ENCODE measurements around the gene SREBF2. TPM values are rescaled to one million over a fixed set of nuclear protein-coding genes. Genes with fewer than 3 reads are reported as not detected.

SREBF2 gene
- total and polyA plus RNA-seq, 2 donors (not counting 3 experiments of a cell fraction or from before 2014, with no cell fraction given), result 101 to 136 TPM

- no peak overlapping the region for H3K4me3 ChIP-seq (replicated peaks in 1 of 3; ENCODE audit: insufficient read depth in 1 of 3, low read depth in 1 of 3, low read length in 3 of 3)
- BruUV-seq (replicated peaks), result no TSS peak
- H3K27ac ChIP-seq (ENCODE audit: insufficient read depth, low read depth, low read length), result no peak overlapping the region
- no peak for FAIRE-seq
- H3K9ac ChIP-seq (replicated peaks; ENCODE audit: extremely low read depth, insufficient read depth, low read length), result no peak overlapping the region
- no peaks in the 10 kb centered on the region for H3K9me3 ChIP-seq (replicated peaks; ENCODE audit: control insufficient read depth, insufficient read depth, low read length)
- intact Hi-C loops (cut with micrococcal nuclease) (no loop called here), dilution Hi-C loops (cut with MboI; ENCODE audit: extremely low pct_ligation_motif_present, low sequenced_read_pairs) (no loop called here)
- H3K27me3 ChIP-seq (ENCODE audit: control insufficient read depth in 2 of 2, insufficient read depth in 2 of 2, low read length in 2 of 2), result no peaks in the 10 kb centered on the region
- peaks cover 3% of the 10 kb centered on the region for H4K20me1 ChIP-seq (replicated peaks; ENCODE audit: control insufficient read depth, extremely low read depth, insufficient read depth, low read length)
- peaks cover 7% of the 10 kb centered on the region for H3K4me1 ChIP-seq (ENCODE audit: control insufficient read depth, extremely low read depth, insufficient read depth, low read length)
- peaks cover 3 to 11% of the 10 kb centered on the region in 2 experiments for H3K36me3 ChIP-seq (ENCODE audit: control insufficient read depth in 2 of 2, extremely low read depth in 1 of 2, insufficient read depth in 2 of 2, low read length in 2 of 2)
- no peak overlapping the region for H2AFZ ChIP-seq (ENCODE audit: low read depth, low read length)
- H3K4me2 ChIP-seq (ENCODE audit: insufficient read depth, low read length), result no peak overlapping the region
- POLR2A ChIA-PET, result no interaction called here
- peaks cover 92% of the 10 kb centered on the region for H3K79me2 ChIP-seq (ENCODE audit: control insufficient read depth, insufficient read depth, low read length)
- no peak for DNase-seq (ENCODE audit: low read depth, low spot score)
- CTCF ChIA-PET, result interaction anchor here (0.9 to 3.1 kb wide), 3 partner anchors 16 to 100 kb away, joined by 3 to 12 read pairs (median 8); no protein-coding TSS in a partner anchor
- TF ChIP-seq JUN (IDR thresholded peaks at IDR 0.05; ENCODE audit: borderline replicate concordance, insufficient read depth, insufficient read length, low read depth), result no peak
- no peak for TF ChIP-seq EZH2 (IDR thresholded peaks at IDR 0.05; ENCODE audit: borderline replicate concordance, low read depth, low read length, severe bottlenecking)
- no peak for TF ChIP-seq POLR2A (IDR thresholded peaks at IDR 0.05; ENCODE audit: low read depth, low read length)
- TF ChIP-seq CTCF (IDR thresholded peaks at IDR 0.05; ENCODE audit: extremely low read depth in 1 of 2, insufficient read depth in 1 of 2, low read depth in 1 of 2, low read length in 2 of 2), result no peak
- no peak for TF ChIP-seq MAX (IDR thresholded peaks at IDR 0.05; ENCODE audit: insufficient read depth, insufficient read length)
- no peak for TF ChIP-seq POLR2AphosphoS5 (IDR thresholded peaks at IDR 0.05; ENCODE audit: insufficient read depth, low read depth, low read length)
- TF ChIP-seq GATA2 (IDR thresholded peaks at IDR 0.05; ENCODE audit: insufficient read depth, insufficient read length, low read depth, low read length), result no peak
- TF ChIP-seq MYC (IDR thresholded peaks at IDR 0.05; ENCODE audit: low read depth, low read length), result no peak
- no peaks in the 10 kb centered on the region for H3K9me1 ChIP-seq (replicated peaks; ENCODE audit: control insufficient read depth, extremely low read depth, insufficient read depth, low read length)
These were observed 8.3 kb downstream of the SREBF2 start for GRCh38 chr22:41841085-41841712.

Measured in endothelial cell of umbilical vein (primary cell).